Measurements from ENCODE around the gene AKR1A1.
A peak's percentile ranks its signal among the peaks of the same experiment; 100 is the strongest.

The AKR1A1 gene

DNA sequence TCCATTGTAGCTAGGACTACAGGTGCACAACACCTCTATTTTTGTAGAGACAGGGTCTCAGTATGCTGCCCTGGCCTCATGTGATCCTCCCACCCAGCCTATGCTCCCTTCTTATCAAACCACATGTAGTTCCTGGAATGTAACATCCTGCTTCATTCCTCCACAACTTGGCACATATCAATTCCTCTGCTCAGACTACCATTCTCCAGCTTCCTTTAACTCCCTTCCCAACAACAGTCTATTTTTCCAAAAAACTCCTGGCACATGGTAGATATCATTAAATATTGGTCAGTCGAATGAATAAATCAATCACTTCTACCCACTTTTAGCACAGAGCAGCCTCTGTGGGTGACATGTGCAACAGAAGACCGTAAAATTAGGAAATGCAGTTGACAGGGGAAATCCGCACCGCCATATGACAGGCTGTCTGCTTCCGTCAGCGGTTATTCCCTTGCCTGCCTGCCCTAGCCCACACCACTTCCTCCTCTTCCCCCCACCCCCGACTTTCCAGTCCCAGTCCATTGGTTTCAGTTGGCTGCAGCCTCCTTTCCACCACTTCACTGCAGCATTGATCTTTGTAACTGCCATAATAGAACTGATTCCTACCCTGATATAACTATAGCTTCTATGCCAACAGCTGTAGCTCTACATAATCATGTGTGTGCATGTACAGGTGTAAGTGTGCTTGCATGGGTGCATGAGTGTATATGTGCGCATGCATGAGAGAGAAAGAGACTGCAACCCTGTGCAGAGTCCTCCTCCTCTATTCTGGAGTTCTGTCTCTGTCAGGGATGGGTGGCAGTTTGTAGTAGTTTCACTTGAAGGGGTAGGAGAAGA lies 6.8 kb upstream of the AKR1A1 start:
- H3K27ac ChIP-seq (ENCODE audit: low read depth, low read length), result no peak overlapping the region
- H3K27me3 ChIP-seq (ENCODE audit: insufficient read depth, low read length, poor library complexity), result no peaks in the 10 kb centered on the region
- H4K8ac ChIP-seq (ENCODE audit: low read depth, low read length), result no peak overlapping the region

DNA sequence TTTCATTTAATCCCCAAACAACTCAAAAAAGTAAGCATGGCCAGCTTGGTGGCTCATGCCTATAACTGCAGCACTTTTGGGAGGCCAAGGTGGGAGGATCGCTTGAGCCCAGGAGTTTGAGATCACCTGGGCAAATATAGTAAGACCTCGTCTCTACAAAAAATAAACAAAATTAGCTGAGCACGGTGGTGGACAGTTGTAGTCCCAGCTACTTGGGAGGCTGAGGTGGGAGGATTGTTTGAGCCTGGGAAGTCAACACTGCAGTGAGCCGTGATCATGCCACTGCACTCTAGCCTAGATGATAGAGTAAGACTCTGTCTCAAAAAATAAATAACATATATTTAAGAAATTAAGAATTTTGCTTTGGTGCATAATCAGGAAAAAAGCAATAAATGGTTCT lies 6.1 kb upstream of the AKR1A1 start:
- H3K9ac ChIP-seq (ENCODE audit: low read length), result no peak overlapping the region
- no peak overlapping the region for H4K5ac ChIP-seq (ENCODE audit: low read length)
- no peak overlapping the region for H3K4me2 ChIP-seq (ENCODE audit: low read length)
- H2BK5ac ChIP-seq (ENCODE audit: low read length), result no peak overlapping the region
- no peak overlapping the region for H2BK15ac ChIP-seq (replicated peaks; ENCODE audit: low read depth)
- no peak overlapping the region for H3K4ac ChIP-seq (ENCODE audit: low read depth, low read length)
- no peak overlapping the region for H2AK5ac ChIP-seq (ENCODE audit: low read length)
- no peaks in the 10 kb centered on the region for H3K27me3 ChIP-seq (ENCODE audit: insufficient read depth, low read length, poor library complexity)
- H3K27ac ChIP-seq (ENCODE audit: low read depth, low read length), result no peak overlapping the region
- no peak for DNase-seq
- H3K4me3 ChIP-seq (ENCODE audit: low read length), result no peak overlapping the region
- H3K4me1 ChIP-seq (ENCODE audit: control insufficient read depth, low read depth, low read length), result peaks cover 3% of the 10 kb centered on the region
- H3K79me1 ChIP-seq (ENCODE audit: low read length), result no peaks in the 10 kb centered on the region
- no peak overlapping the region for H2BK120ac ChIP-seq (ENCODE audit: low read depth, low read length)
- no peaks in the 10 kb centered on the region for H3K36me3 ChIP-seq (ENCODE audit: control insufficient read depth, insufficient read depth, low read length)
- H4K8ac ChIP-seq (ENCODE audit: low read depth, low read length), result no peak overlapping the region
- H3K18ac ChIP-seq (ENCODE audit: low read length), result no peak overlapping the region
- no peak overlapping the region for H3K56ac ChIP-seq (ENCODE audit: low read length)
- no peaks in the 10 kb centered on the region for H3K79me2 ChIP-seq (ENCODE audit: control insufficient read depth, insufficient read depth, low read length)
- no CpG with 5 or more reads among the region's 4 CpGs for WGBS (ENCODE audit: extremely low coverage, insufficient coverage, low lambda C conversion rate)
- no peak overlapping the region for H3K23ac ChIP-seq (ENCODE audit: low read length)

More for the DNA sequence above, 6.8 kb upstream of the AKR1A1 start:
- no peaks in the 10 kb centered on the region for H3K79me1 ChIP-seq (ENCODE audit: low read length)
- peak overlapping the region; percentile 19 for H3K56ac ChIP-seq (ENCODE audit: low read length)
- no peak overlapping the region for H3K4me3 ChIP-seq (ENCODE audit: low read length)
- peaks cover 3% of the 10 kb centered on the region for H3K4me1 ChIP-seq (ENCODE audit: control insufficient read depth, low read depth, low read length)
- no peak overlapping the region for H2BK5ac ChIP-seq (ENCODE audit: low read length)
- H4K5ac ChIP-seq (ENCODE audit: low read length), result no peak overlapping the region
- DNase-seq, result peak; percentile 37
- H3K9ac ChIP-seq (ENCODE audit: low read length), result peak overlapping the region; percentile 37
- no peak overlapping the region for H3K4ac ChIP-seq (ENCODE audit: low read depth, low read length)
- no CpG with 5 or more reads among the region's 8 CpGs for WGBS (ENCODE audit: extremely low coverage, insufficient coverage, low lambda C conversion rate)
- H2BK120ac ChIP-seq (ENCODE audit: low read depth, low read length), result no peak overlapping the region
- no peak overlapping the region for H2BK15ac ChIP-seq (replicated peaks; ENCODE audit: low read depth)
- no peak overlapping the region for H3K4me2 ChIP-seq (ENCODE audit: low read length)
- no peaks in the 10 kb centered on the region for H3K79me2 ChIP-seq (ENCODE audit: control insufficient read depth, insufficient read depth, low read length)
- no peaks in the 10 kb centered on the region for H3K36me3 ChIP-seq (ENCODE audit: control insufficient read depth, insufficient read depth, low read length)
- no peak overlapping the region for H3K23ac ChIP-seq (ENCODE audit: low read length)
- H2AK5ac ChIP-seq (ENCODE audit: low read length), result no peak overlapping the region
- H3K18ac ChIP-seq (ENCODE audit: low read length), result no peak overlapping the region

DNA sequence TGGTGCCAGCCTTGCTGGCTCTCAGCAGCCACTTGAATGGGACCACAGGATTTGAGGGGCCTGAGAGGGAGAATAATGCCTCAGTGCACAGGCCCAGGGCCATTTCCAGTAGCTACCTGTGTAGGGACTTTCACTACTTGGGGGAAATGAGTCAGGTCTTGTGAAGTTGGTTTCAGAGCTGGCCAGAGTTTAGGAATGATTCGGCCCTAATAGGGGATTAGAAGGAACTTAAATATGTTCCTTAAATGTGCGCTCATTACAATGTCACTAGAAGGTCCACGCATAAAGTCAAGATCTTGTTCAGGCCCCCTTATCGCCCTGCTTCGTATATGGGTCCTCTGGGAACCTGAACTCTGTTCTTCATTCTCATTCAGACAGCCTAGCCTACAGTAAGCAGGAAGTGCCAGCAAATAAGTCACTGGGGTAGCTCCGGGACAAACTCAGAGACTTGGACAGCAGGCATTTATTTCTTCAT lies 5.6 kb upstream of the AKR1A1 start:
- H2AK5ac ChIP-seq (ENCODE audit: low read length), result no peak overlapping the region
- H3K27ac ChIP-seq (ENCODE audit: low read depth, low read length), result no peak overlapping the region
- no peaks in the 10 kb centered on the region for H3K36me3 ChIP-seq (ENCODE audit: control insufficient read depth, insufficient read depth, low read length)
- peak overlapping the region; percentile 15 for H3K56ac ChIP-seq (ENCODE audit: low read length)
- H3K4me2 ChIP-seq (ENCODE audit: low read length), result no peak overlapping the region
- H2BK15ac ChIP-seq (replicated peaks; ENCODE audit: low read depth), result no peak overlapping the region
- no peak overlapping the region for H2BK120ac ChIP-seq (ENCODE audit: low read depth, low read length)
- no peak overlapping the region for H4K8ac ChIP-seq (ENCODE audit: low read depth, low read length)
- H2BK5ac ChIP-seq (ENCODE audit: low read length), result no peak overlapping the region
- no peak overlapping the region for H4K5ac ChIP-seq (ENCODE audit: low read length)
- H3K4me3 ChIP-seq (ENCODE audit: low read length), result no peak overlapping the region
- no peaks in the 10 kb centered on the region for H3K79me2 ChIP-seq (ENCODE audit: control insufficient read depth, insufficient read depth, low read length)
- H3K18ac ChIP-seq (ENCODE audit: low read length), result no peak overlapping the region
- no peaks in the 10 kb centered on the region for H3K27me3 ChIP-seq (ENCODE audit: insufficient read depth, low read length, poor library complexity)
- H3K23ac ChIP-seq (ENCODE audit: low read length), result no peak overlapping the region
- no peak for DNase-seq
- H3K9ac ChIP-seq (ENCODE audit: low read length), result no peak overlapping the region
- no CpG with 5 or more reads among the region's 6 CpGs for WGBS (ENCODE audit: extremely low coverage, insufficient coverage, low lambda C conversion rate)
- peaks cover 3% of the 10 kb centered on the region for H3K4me1 ChIP-seq (ENCODE audit: control insufficient read depth, low read depth, low read length)
- H3K4ac ChIP-seq (ENCODE audit: low read depth, low read length), result no peak overlapping the region
- no peaks in the 10 kb centered on the region for H3K79me1 ChIP-seq (ENCODE audit: low read length)

DNA sequence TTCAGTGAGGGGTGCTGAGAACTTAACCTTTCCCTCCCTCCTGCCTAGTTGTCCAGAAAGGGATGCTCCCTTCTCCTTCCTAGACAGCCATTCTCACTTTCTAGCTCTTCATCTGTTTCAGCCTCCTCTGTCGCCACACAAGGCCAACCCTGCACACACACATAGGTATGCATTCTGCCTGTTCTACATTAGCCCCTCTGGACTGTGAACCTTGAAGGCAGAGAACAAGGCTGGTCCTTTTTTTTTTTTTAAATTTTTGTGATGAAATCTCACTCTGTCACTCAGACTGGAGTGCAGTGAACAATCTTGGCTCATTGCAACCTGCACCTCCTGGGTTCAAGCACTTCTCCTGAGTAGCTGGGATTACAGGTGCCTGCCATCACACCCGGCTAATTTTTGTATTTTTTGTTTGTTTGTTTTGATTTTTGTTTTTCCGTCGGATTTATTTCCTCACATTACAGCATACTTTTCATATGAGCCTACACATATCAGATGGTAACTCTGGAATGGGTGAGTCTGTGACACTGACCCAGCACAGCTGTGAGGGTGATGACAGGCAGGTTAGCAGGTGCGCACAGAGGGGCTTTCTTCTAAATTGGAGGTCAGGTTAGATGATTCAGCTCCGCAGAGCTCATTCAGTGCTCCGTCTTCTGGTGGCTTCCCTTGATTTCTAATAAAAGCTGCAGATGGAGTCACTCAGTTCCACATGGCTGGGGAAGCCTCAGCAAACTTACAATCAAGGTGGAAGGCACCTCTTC lies 4.9 kb upstream of the AKR1A1 start:
- Histone ChIP-seq H3K4me1 (ENCODE audit: control insufficient read depth, low read depth, low read length) (peaks cover 3% of the 10 kb centered on the region), H3K4ac (ENCODE audit: low read depth, low read length) (no peak overlapping the region), H3K18ac (ENCODE audit: low read length) (no peak overlapping the region), H3K27ac (ENCODE audit: low read depth, low read length) (no peak overlapping the region), H3K79me2 (ENCODE audit: control insufficient read depth, insufficient read depth, low read length) (no peaks in the 10 kb centered on the region), H3K9ac (ENCODE audit: low read length) (no peak overlapping the region), H4K5ac (ENCODE audit: low read length) (no peak overlapping the region), H3K23ac (ENCODE audit: low read length) (no peak overlapping the region), H3K36me3 (ENCODE audit: control insufficient read depth, insufficient read depth, low read length) (no peaks in the 10 kb centered on the region), H4K8ac (ENCODE audit: low read depth, low read length) (no peak overlapping the region), H3K56ac (ENCODE audit: low read length) (no peak overlapping the region), H3K4me2 (ENCODE audit: low read length) (no peak overlapping the region), H3K79me1 (ENCODE audit: low read length) (no peaks in the 10 kb centered on the region), H3K27me3 (ENCODE audit: insufficient read depth, low read length, poor library complexity) (no peaks in the 10 kb centered on the region), H2BK15ac (replicated peaks; ENCODE audit: low read depth) (no peak overlapping the region), H3K4me3 (ENCODE audit: low read length) (no peak overlapping the region), H2BK5ac (ENCODE audit: low read length) (no peak overlapping the region), H2BK120ac (ENCODE audit: low read depth, low read length) (no peak overlapping the region), H2AK5ac (ENCODE audit: low read length) (no peak overlapping the region)
- DNase-seq, result no peak
- WGBS (ENCODE audit: extremely low coverage, insufficient coverage, low lambda C conversion rate), result no CpG with 5 or more reads among the region's 7 CpGs

DNA sequence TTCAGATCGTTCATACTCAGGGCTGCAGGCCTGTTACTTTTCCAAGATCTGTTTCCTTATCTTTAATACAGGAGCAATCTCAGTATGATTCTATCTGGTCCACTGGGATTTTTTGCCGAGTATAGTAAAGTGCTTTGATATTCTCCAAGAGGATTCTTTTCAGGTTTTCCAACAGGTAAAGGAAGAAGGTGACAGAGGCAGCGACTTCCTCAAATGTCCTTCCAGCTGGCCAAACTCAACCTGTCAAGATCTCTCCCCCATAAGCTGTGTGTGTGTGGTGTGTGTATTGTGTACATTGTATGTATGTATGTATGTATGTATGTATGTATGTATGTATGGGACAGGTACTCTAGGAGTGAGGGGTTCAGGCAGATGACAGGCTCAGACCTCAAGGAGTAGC lies 1.1 kb downstream of the AKR1A1 start:
- H3K9ac ChIP-seq (ENCODE audit: low read length), result peak overlapping the region; percentile 89
- no peak overlapping the region for H3K4ac ChIP-seq (ENCODE audit: low read depth, low read length)
- H3K27ac ChIP-seq (ENCODE audit: low read depth, low read length), result no peak overlapping the region
- H3K18ac ChIP-seq (ENCODE audit: low read length), result no peak overlapping the region
- peaks cover 3% of the 10 kb centered on the region for H3K36me3 ChIP-seq (ENCODE audit: control insufficient read depth, insufficient read depth, low read length)
- no peak overlapping the region for H2AK5ac ChIP-seq (ENCODE audit: low read length)
- no CpG with 5 or more reads among the region's 3 CpGs for WGBS (ENCODE audit: extremely low coverage, insufficient coverage, low lambda C conversion rate)
- H3K4me1 ChIP-seq (ENCODE audit: control insufficient read depth, low read depth, low read length), result peaks cover 4% of the 10 kb centered on the region
- H3K23ac ChIP-seq (ENCODE audit: low read length), result peak overlapping the region; percentile 84
- H3K4me2 ChIP-seq (ENCODE audit: low read length), result peak overlapping the region; percentile 64
- H4K8ac ChIP-seq (ENCODE audit: low read depth, low read length), result no peak overlapping the region
- peak overlapping the region; percentile 94 for H3K56ac ChIP-seq (ENCODE audit: low read length)
- H3K27me3 ChIP-seq (ENCODE audit: insufficient read depth, low read length, poor library complexity), result no peaks in the 10 kb centered on the region
- peaks cover 9% of the 10 kb centered on the region for H3K79me1 ChIP-seq (ENCODE audit: low read length)
- H4K5ac ChIP-seq (ENCODE audit: low read length), result no peak overlapping the region
- H2BK120ac ChIP-seq (ENCODE audit: low read depth, low read length), result no peak overlapping the region
- no peak for DNase-seq
- no peak overlapping the region for H2BK5ac ChIP-seq (ENCODE audit: low read length)
- peaks cover 25% of the 10 kb centered on the region for H3K79me2 ChIP-seq (ENCODE audit: control insufficient read depth, insufficient read depth, low read length)
- no peak overlapping the region for H2BK15ac ChIP-seq (replicated peaks; ENCODE audit: low read depth)
- H3K4me3 ChIP-seq (ENCODE audit: low read length), result peak overlapping the region; percentile 77

All from mesendoderm (in vitro differentiated cells).